Transverse colon (tissue), 4 donors: ENCODE data around the gene TULP3. TPM values are rescaled to one million over a fixed set of nuclear protein-coding genes. Genes with fewer than 3 reads are reported as not detected.

Source experiments
- DNase-seq: peaks from one replicate; pipeline ENCODE4 v3.0.0-alpha.2; 2019
- H3K27ac ChIP-seq, 4 donors: fragments of 200-600 bp; sonication (generic); 2 replicates each; pipeline ENCODE4 v1.5.1; 2016 to 2018; ENCODE audit warnings: inconsistent platforms in 4 of 4
- H3K27me3 ChIP-seq: fragments of 200-600 bp; sonication (generic); 2 replicates; pipeline ENCODE4 v1.5.1; 2017; ENCODE audit warnings: inconsistent platforms
- H3K36me3 ChIP-seq, 4 donors: fragments of 200-600 bp; sonication (generic); 2 replicates each; pipeline ENCODE4 v1.5.1; 2017 to 2019; ENCODE audit warnings: inconsistent platforms in 4 of 4
- H3K4me1 ChIP-seq, 4 donors: fragments of 200-600 bp; sonication (generic); 2 replicates each; pipeline ENCODE4 v1.5.1; 2017 to 2020; ENCODE audit warnings: inconsistent platforms in 4 of 4
- H3K4me3 ChIP-seq, 4 donors: fragments of 200-600 bp; sonication (generic); 1 replicate in 1 of 4; 2 replicates in 3 of 4; pipeline versions ENCODE4 v1.5.1 to v1.6.1; 2017 to 2019; ENCODE audit warnings: inconsistent platforms in 4 of 4
- H3K9me3 ChIP-seq, 2 donors: fragments of 200-600 bp; sonication (generic); 2 replicates each; pipeline ENCODE4 v1.5.1; 2017 to 2019; ENCODE audit warnings: inconsistent platforms in 2 of 2
- CTCF ChIP-seq, 5 experiments: fragments of 200-600 bp in 3 of 5; fragments of 450-650 bp in 2 of 5; sonication (generic) in 3 of 5; IDR thresholded peaks; 1 replicate in 2 of 5; 2 replicates in 3 of 5; pipeline ENCODE4 v1.5.1; 2016 to 2017; ENCODE audit warnings: antibody characterized with exemption in 5 of 5, inconsistent platforms in 3 of 5, mild to moderate bottlenecking in 2 of 5, moderate library complexity in 1 of 5
- EP300 ChIP-seq: sonication (generic); formaldehyde crosslinking; IDR thresholded peaks from one replicate; pipeline ENCODE4 v1.6.1; 2017; ENCODE audit warnings: antibody characterized with exemption, low read depth
- POLR2A ChIP-seq: fragments of 450-650 bp; IDR thresholded peaks from one replicate; pipeline ENCODE4 v1.6.1; 2016; ENCODE audit warnings: antibody characterized with exemption, mild to moderate bottlenecking, moderate library complexity
- POLR2AphosphoS5 ChIP-seq, 3 donors: sonication (generic); formaldehyde crosslinking; IDR thresholded peaks; one replicate each; pipeline ENCODE4 v1.6.1; 2016; ENCODE audit warnings: antibody characterized with exemption in 3 of 3
- WGBS, 2 donors: methylation state at CpG; one replicate each; pipeline ENCODE4 v1.1.5; 2018; ENCODE audit warnings: low coverage in 1 of 2; 5-methylcytosine and 5-hydroxymethylcytosine counted together
- in situ Hi-C, 4 donors: fragments of 200-750 bp; cut with MboI; loops; one replicate each; pipeline versions ENCODE4 v1.15.0 to v1.15.1; 2017; ENCODE audit warnings: low sequenced_read_pairs in 3 of 4, low pct_ligation_motif_present in 1 of 4, low pct_unique_long_range_greater_than_20kb in 1 of 4
- intact Hi-C: fragments of 100-400 bp; cut with DNase I; formaldehyde crosslinking; loops from one replicate; pipeline ENCODE4 v1.15.1; 2023; ENCODE audit warnings: low total_unique reads
- total RNA-seq, 4 donors: library from RNA; depleted of rRNA; stranded (reverse); fragments of >200 nt; gene quantifications; one replicate each; pipeline ENCODE4 v1.1.0, GENCODE V29; 2016

The TULP3 gene
- total RNA-seq, 4 donors from 2014 or later: 7.4 to 21.3 (median 16.9) TPM

- Histone ChIP-seq H3K9me3 (no peaks in the 10 kb centered on the region), H3K27ac (peak within 1 kb of the TSS; percentile 85 to 90 (median 88)), H3K36me3 (no peaks in the 10 kb centered on the region), H3K4me3 (peak within 1 kb of the TSS; percentile 53 to 85 (median 57)), H3K27me3 (no peaks in the 10 kb centered on the region), H3K4me1 (peaks cover 0 to 36% (median 12%) of the 10 kb centered on the region in 4 donors)
- TF ChIP-seq EP300 (no peak), POLR2AphosphoS5 (IDR thresholded peaks at IDR 0.05) (peak in 1 of 3 donors; percentile 6)
- intact Hi-C loops: no loop called here
- in situ Hi-C loops: no loop called here
- DNase-seq: peak; percentile 71
- 0% methylated on average over 1 of the region's 50 CpGs; no CpG with 5 or more reads in 1 of the 2 donors for WGBS, 2 donors
Measured at GRCh38 chr12:2959192-2959504, 68.5 kb downstream of the TULP3 start, which contains the start of gene TEAD4. Gene TEAD4, plus strand, starts transcription at chr12:2959397.

- intact Hi-C loops (no loop called here), in situ Hi-C loops (no loop called here)
- WGBS, 2 donors: 4 to 80% methylated on average over 1 to 68 of the region's 104 CpGs
- H3K36me3 ChIP-seq: no peaks in the 10 kb centered on the region
- no peaks in the 10 kb centered on the region for H3K9me3 ChIP-seq
- TF ChIP-seq CTCF (IDR thresholded peaks at IDR 0.05) (no peak), POLR2A (no peak), POLR2AphosphoS5 (IDR thresholded peaks at IDR 0.05) (peak; percentile 3 to 20 (median 8)), EP300 (no peak)
- peak overlapping the region; percentile 53 to 85 (median 57) for H3K4me3 ChIP-seq
- H3K27ac ChIP-seq: peak overlapping the region; percentile 85 to 90 (median 88)
- H3K4me1 ChIP-seq: peaks cover 0 to 36% (median 12%) of the 10 kb centered on the region in 4 donors
- H3K27me3 ChIP-seq: no peaks in the 10 kb centered on the region
- peak; percentile 43 for DNase-seq
Measured at GRCh38 chr12:2959505-2960389, 69.1 kb downstream of the TULP3 start.

- H3K9me3 ChIP-seq: no peaks in the 10 kb centered on the region
- peak overlapping the region; percentile 53 to 85 (median 57) for H3K4me3 ChIP-seq
- peaks cover 0 to 36% (median 12%) of the 10 kb centered on the region in 4 donors for H3K4me1 ChIP-seq
- H3K27me3 ChIP-seq: no peaks in the 10 kb centered on the region
- intact Hi-C loops: no loop called here
- TF ChIP-seq CTCF (IDR thresholded peaks at IDR 0.05) (no peak), EP300 (no peak), POLR2AphosphoS5 (IDR thresholded peaks at IDR 0.05) (no peak), POLR2A (no peak)
- WGBS, 2 donors: 36% methylated on average over 18 of the region's 18 CpGs; no CpG with 5 or more reads in 1 of the 2 donors
- DNase-seq: no peak
- in situ Hi-C loops: no loop called here
- peak overlapping the region; percentile 85 to 90 (median 88) for H3K27ac ChIP-seq
- H3K36me3 ChIP-seq: no peaks in the 10 kb centered on the region
Measured at GRCh38 chr12:2960390-2960956, 69.8 kb downstream of the TULP3 start.

- Histone ChIP-seq H3K4me1 (peaks cover 0 to 36% (median 12%) of the 10 kb centered on the region in 4 donors), H3K27ac (peak overlapping the region in 2 of 4 donors; percentile 18 to 87), H3K9me3 (no peaks in the 10 kb centered on the region), H3K27me3 (no peaks in the 10 kb centered on the region), H3K36me3 (no peaks in the 10 kb centered on the region), H3K4me3 (no peak overlapping the region)
- 42 to 66% methylated on average over 2 to 10 of the region's 10 CpGs for WGBS, 2 donors
- in situ Hi-C loops: no loop called here
- intact Hi-C loops: no loop called here
- TF ChIP-seq POLR2A (no peak), POLR2AphosphoS5 (IDR thresholded peaks at IDR 0.05) (no peak), CTCF (IDR thresholded peaks at IDR 0.05) (no peak), EP300 (no peak)
- DNase-seq: no peak
Measured at GRCh38 chr12:2960996-2961616, 70.4 kb downstream of the TULP3 start.
